ENCODE data around the gene MSL1. TPM values are rescaled to one million over a fixed set of nuclear protein-coding genes. Genes with fewer than 3 reads are reported as not detected.

The MSL1 gene, protein sequence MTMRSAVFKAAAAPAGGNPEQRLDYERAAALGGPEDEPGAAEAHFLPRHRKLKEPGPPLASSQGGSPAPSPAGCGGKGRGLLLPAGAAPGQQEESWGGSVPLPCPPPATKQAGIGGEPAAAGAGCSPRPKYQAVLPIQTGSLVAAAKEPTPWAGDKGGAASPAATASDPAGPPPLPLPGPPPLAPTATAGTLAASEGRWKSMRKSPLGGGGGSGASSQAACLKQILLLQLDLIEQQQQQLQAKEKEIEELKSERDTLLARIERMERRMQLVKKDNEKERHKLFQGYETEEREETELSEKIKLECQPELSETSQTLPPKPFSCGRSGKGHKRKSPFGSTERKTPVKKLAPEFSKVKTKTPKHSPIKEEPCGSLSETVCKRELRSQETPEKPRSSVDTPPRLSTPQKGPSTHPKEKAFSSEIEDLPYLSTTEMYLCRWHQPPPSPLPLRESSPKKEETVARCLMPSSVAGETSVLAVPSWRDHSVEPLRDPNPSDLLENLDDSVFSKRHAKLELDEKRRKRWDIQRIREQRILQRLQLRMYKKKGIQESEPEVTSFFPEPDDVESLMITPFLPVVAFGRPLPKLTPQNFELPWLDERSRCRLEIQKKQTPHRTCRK
- 41.6 and 43.4 TPM in 2 replicates for total RNA-seq

DNA sequence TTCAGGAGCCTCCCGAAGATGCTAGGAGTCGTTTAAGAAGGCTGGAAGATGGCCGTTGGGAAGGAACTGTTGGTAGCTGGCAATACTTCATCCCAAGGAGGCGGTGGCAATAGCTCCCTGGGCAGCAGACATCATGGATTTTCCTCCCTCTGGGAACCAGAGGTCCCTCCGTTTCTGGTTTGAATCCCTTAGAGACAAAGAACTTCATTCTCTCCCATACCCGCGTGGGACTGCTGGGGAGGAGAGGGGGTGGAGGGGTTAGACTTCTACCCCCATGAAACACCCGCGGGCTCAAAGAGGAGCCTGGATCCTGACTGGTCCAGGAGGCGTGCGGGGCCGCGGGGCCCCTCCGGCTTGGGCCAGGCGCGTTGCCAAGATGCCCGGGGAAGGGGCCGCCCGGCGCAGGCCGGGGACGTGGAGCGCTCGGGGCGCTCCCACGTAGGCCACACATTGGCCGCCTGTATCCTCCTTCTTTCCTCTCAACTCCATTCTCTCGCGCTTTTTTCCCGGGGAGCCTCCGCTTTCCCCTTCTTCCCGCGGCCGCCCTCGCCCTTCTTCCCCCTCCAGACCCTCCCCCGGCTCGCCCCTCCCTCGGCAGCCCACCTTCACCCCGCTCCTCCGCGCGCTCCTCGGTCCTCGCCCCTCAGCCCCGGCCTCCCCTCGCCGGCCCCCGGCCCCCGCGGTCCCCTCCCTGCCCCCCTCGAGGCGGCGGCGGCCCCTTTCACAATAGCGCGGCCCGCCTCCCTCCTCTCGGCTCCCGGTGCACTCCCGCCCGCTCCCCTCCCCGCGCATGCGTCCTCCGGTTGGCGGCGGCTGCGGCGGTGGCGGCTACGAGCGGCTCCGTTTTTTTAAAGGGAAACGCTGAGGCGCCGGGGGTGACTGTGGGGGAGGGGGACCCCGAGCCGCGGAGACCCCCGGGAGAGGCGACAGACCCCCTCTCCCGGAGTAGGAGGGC is at the start of gene MSL1:
MSL1 (plus strand) TSS at position 791 of the 955 bp plus-strand sequence. CDS start 642 bp downstream, outside the sequence.

GRCh38 chr17:40100419-40100668 is 21.4 kb upstream of the MSL1 start, which contains the start of gene NR1D1:
Gene NR1D1, minus strand, starts transcription at chr17:40100589. Its CDS starts 495 bp downstream, at chr17:40100094.

GRCh38 chr17:40177275-40177874 is 55.6 kb downstream of the MSL1 start, which contains the start of gene RAPGEFL1:
Gene RAPGEFL1, plus strand, starts transcription at chr17:40177470. Its CDS starts 392 bp downstream, at chr17:40177862.

Other genes with a start within 250 kb of the MSL1 start
- 12.1 and 13.6 TPM in 2 replicates for gene GSDMB, start 203.3 kb upstream of the MSL1 start, total RNA-seq
- 98.0 and 118 TPM in 2 replicates for gene ORMDL3, start 194.4 kb upstream of the MSL1 start, total RNA-seq
- not detected in 2 replicates for gene LRRC3C, start 194.2 kb upstream of the MSL1 start, total RNA-seq
- not detected in 2 replicates for gene GSDMA, start 159.0 kb upstream of the MSL1 start, total RNA-seq
- gene PSMD3, start 141.2 kb upstream of the MSL1 start, total RNA-seq: 94.6 and 111 TPM in 2 replicates
- 0.13 TPM in 1 of 2 replicates, not detected in the other for gene CSF3, start 106.5 kb upstream of the MSL1 start, total RNA-seq
- 41.5 and 42.3 TPM in 2 replicates for gene MED24, start 67.6 kb upstream of the MSL1 start, total RNA-seq
- gene THRA, start 59.0 kb upstream of the MSL1 start, total RNA-seq: 33.1 and 51.5 TPM in 2 replicates
- 4.7 and 6.2 TPM in 2 replicates for gene NR1D1, start 21.4 kb upstream of the MSL1 start, total RNA-seq
- 27.6 and 28.0 TPM in 2 replicates for gene CASC3, start 18.6 kb downstream of the MSL1 start, total RNA-seq
- gene RAPGEFL1, start 55.5 kb downstream of the MSL1 start, total RNA-seq: 1.8 and 3.5 TPM in 2 replicates
- gene WIPF2, start 97.3 kb downstream of the MSL1 start, total RNA-seq: 12.3 and 13.6 TPM in 2 replicates
- 3.9 and 6.6 TPM in 2 replicates for gene CDC6, start 165.9 kb downstream of the MSL1 start, total RNA-seq
- 19.7 and 20.8 TPM in 2 replicates for gene RARA, start 187.2 kb downstream of the MSL1 start, total RNA-seq
- 1.6 and 5.9 TPM in 2 replicates for gene GJD3, start 242.8 kb downstream of the MSL1 start, total RNA-seq